K562 (cell line): ENCODE data around the gene USP2. TPM values are rescaled to one million over a fixed set of nuclear protein-coding genes. Genes with fewer than 3 reads are reported as not detected.

Experiments used
- ATAC-seq: fragments of 200-7000 bp; cut with Tn5 transposase; 3 replicates; pipeline ENCODE4 v1.9.1; 2020; ENCODE audit warnings: moderate library complexity
- Bru-seq: library from RNA; stranded (reverse); fragments of 400-500 nt; gene quantifications from one replicate; lab custom pipeline; 2021; lab: Mats Ljungman, UMichigan
- BruChase-seq, 2 experiments: library from RNA; stranded (reverse); fragments of 400-500 nt; gene quantifications; one replicate each; lab custom pipeline; 2021; lab: Mats Ljungman, UMichigan
- BruUV-seq: library from RNA; stranded (reverse); fragments of 400-500 nt; replicated peaks from 2 replicates; lab custom pipeline; 2021; lab: Mats Ljungman, UMichigan
- CTCF ChIA-PET: fragments of 300-600 bp; formaldehyde crosslinking; extraction: SDS; loops from one replicate; lab custom pipeline; 2021; ENCODE audit warnings: low intra/inter-chr PET ratio; lab: Yijun Ruan, JAX
- POLR2A ChIA-PET: fragments of 300-600, 350-650 bp; sonication (Branson Sonifier 250); formaldehyde crosslinking; extraction: SDS; loops from one replicate; lab custom pipeline; 2021; ENCODE audit warnings: antibody characterized with exemption, inconsistent platforms; lab: Yijun Ruan, JAX
- DNase-seq, 4 experiments: peaks; one replicate each; pipeline versions ENCODE4 v3.0.0 to v3.0.0-alpha.2; 2011 to 2018; ENCODE audit warnings: low spot score in 3 of 4, mixed read lengths in 3 of 4; ENCODE audit errors: extremely low read depth in 1 of 4
- FAIRE-seq: peaks from 2 replicates; lab custom pipeline; 2011; peaks lifted over from hg19 to GRCh38; lab: Jason Lieb, UNC
- H2AFZ ChIP-seq: 2 replicates; pipeline ENCODE4 v1.6.0; 2011; ENCODE audit warnings: low read depth, low read length, control low read depth, inconsistent platforms
- H3K27ac ChIP-seq: fragments of 200-600 bp; 3 replicates; pipeline ENCODE4 v1.8.0; 2011; ENCODE audit warnings: low read depth, mild to moderate bottlenecking, control low read depth, inconsistent platforms, low read length, moderate library complexity, mixed read lengths; ENCODE audit errors: extremely low read depth
- H3K27me3 ChIP-seq, 2 experiments: fragments of 300-600 bp in 1 of 2; 2 replicates in 1 of 2; 3 replicates in 1 of 2; pipeline versions ENCODE4 v1.6.0 to v1.8.0; 2011; ENCODE audit warnings: inconsistent platforms in 2 of 2, low read length in 2 of 2, mild to moderate bottlenecking in 1 of 2, mixed read lengths in 1 of 2, moderate library complexity in 1 of 2; ENCODE audit not compliant: control insufficient read depth in 2 of 2, insufficient read depth in 2 of 2
- H3K36me3 ChIP-seq: fragments of 300-600 bp; 3 replicates; pipeline ENCODE4 v1.8.0; 2011; ENCODE audit warnings: mild to moderate bottlenecking, low read length, inconsistent platforms; ENCODE audit not compliant: control insufficient read depth, insufficient read depth
- H3K4me1 ChIP-seq, 2 experiments: fragments of 200-600 bp in 1 of 2; replicated peaks in 1 of 2; 2 replicates in 1 of 2; 3 replicates in 1 of 2; pipeline versions ENCODE4 v1.5.1 to v1.8.0; 2011; ENCODE audit warnings: inconsistent platforms in 2 of 2, low read length in 2 of 2, mild to moderate bottlenecking in 1 of 2, mixed read lengths in 1 of 2, moderate library complexity in 1 of 2; ENCODE audit not compliant: control insufficient read depth in 2 of 2, insufficient read depth in 2 of 2
- H3K4me2 ChIP-seq: 2 replicates; pipeline ENCODE4 v1.6.1; 2011; ENCODE audit warnings: low read length, control low read depth, inconsistent platforms, mixed read lengths; ENCODE audit not compliant: insufficient read depth
- H3K4me3 ChIP-seq: fragments of 200-600 bp; sonication (generic), shearing (Covaris generic); 2 replicates; pipeline ENCODE4 v1.5.1; 2016; ENCODE audit warnings: control low read depth, inconsistent platforms
- H3K79me2 ChIP-seq: fragments of 200-600 bp; 3 replicates; pipeline ENCODE4 v1.8.0; 2011; ENCODE audit warnings: low read length, inconsistent platforms; ENCODE audit not compliant: control insufficient read depth, insufficient read depth
- H3K9ac ChIP-seq, 2 experiments: 2 replicates each; pipeline versions ENCODE4 v1.6.0 to v1.6.1; 2011; ENCODE audit warnings: low read depth in 2 of 2, low read length in 2 of 2, control low read depth in 1 of 2, inconsistent platforms in 1 of 2, mild to moderate bottlenecking in 1 of 2, mixed read lengths in 1 of 2; ENCODE audit not compliant: insufficient read depth in 1 of 2
- H3K9me1 ChIP-seq: one replicate; pipeline ENCODE4 v1.6.0; 2011; ENCODE audit warnings: inconsistent platforms, mild to moderate bottlenecking, low read length, moderate library complexity; ENCODE audit not compliant: control insufficient read depth, insufficient read depth
- H3K9me3 ChIP-seq: replicated peaks from 2 replicates; pipeline ENCODE4 v1.5.1; 2011; ENCODE audit warnings: low read depth, low read length, inconsistent platforms; ENCODE audit not compliant: control insufficient read depth, insufficient read depth
- H4K20me1 ChIP-seq: replicated peaks from 2 replicates; pipeline ENCODE4 v1.6.1; 2011; ENCODE audit warnings: low read length, inconsistent platforms, mixed read lengths; ENCODE audit not compliant: control insufficient read depth, insufficient read depth
- MTA2 ChIP-seq: fragments of 450-650 bp; IDR thresholded peaks from 2 replicates; pipeline ENCODE4 v1.6.1; 2016; ENCODE audit warnings: low read depth
- ZBTB9 ChIP-seq: fragments of 450-650 bp; formaldehyde crosslinking; IDR thresholded peaks from 2 replicates; pipeline ENCODE4 v1.4.0; 2020; ENCODE audit warnings: mild to moderate bottlenecking, moderate library complexity
- WGBS: fragments of 100-300 bp; shearing (Covaris generic); methylation state at CpG from one replicate; pipeline ENCODE4 v1.1.6; 2016; ENCODE audit warnings: low coverage, mixed read lengths; ENCODE audit not compliant: insufficient coverage; ENCODE audit errors: missing lambda C conversion rate; 5-methylcytosine and 5-hydroxymethylcytosine counted together
- in situ Hi-C: fragments of 300-500 bp; cut with MboI; formaldehyde crosslinking; loops from 4 replicates; pipeline ENCODE4 v1.15.0; 2018; ENCODE audit warnings: inconsistent platforms, mixed read lengths
- intact Hi-C: fragments of 100-400 bp; cut with micrococcal nuclease; formaldehyde crosslinking; loops from 2 replicates; pipeline ENCODE4 v1.14.2; 2022
- long read RNA-seq, 3 experiments: library from polyadenylated mRNA in 2 of 3; library from RNA in 1 of 3; unstranded in 2 of 3; stranded (forward) in 1 of 3; transcript quantifications; one replicate each; pipeline ENCODE4 v2.0.0, GENCODE V29; 2019 to 2022
- polyA minus RNA-seq, 3 experiments: library from RNA; depleted of rRNA, polyadenylated mRNA; stranded (reverse); fragments of >200 nt; gene quantifications; 2 replicates each; pipeline ENCODE4 v1.2.3, GENCODE V29; 2011
- polyA plus RNA-seq, 8 experiments: library from polyadenylated mRNA; depleted of rRNA in 4 of 8; stranded (reverse) in 5 of 8; unstranded in 3 of 8; fragments of >200 nt; fragmentation: Nextera tagmentation in 2 of 8; fragmentation: Illumina TruSeq in 1 of 8; extraction: Ambion mirVana in 2 of 8; extraction: Trizol in 1 of 8; gene quantifications; 2 replicates each; pipeline versions ENCODE4 v1.2.1 to v1.2.3, GENCODE V29; 2011 to 2014; ENCODE audit warnings: inconsistent platforms in 1 of 8, missing spikeins in 1 of 8
- total RNA-seq, 7 experiments: library from RNA; depleted of rRNA in 6 of 7; stranded (reverse); fragments of >200 nt in 6 of 7; fragmentation: Illumina TruSeq in 2 of 7; extraction: Trizol in 2 of 7; gene quantifications; 2 replicates each; pipeline versions ENCODE4 v1.2.1 to v1.2.3, GENCODE V29; 2011 to 2021; ENCODE audit warnings: low replicate concordance in 1 of 7
- TF ChIP-seq, protein P1 (sequence below): fragments of 450-650 bp; IDR thresholded peaks from 2 replicates; pipeline ENCODE4 v1.6.1; 2018; ENCODE audit not compliant: partially characterized antibody

USP2 gene
- total RNA-seq (2011; cell fraction: chromatin; rRNA removed; ENCODE audit: low replicate concordance), result 6.9 and 13.7 TPM in 2 replicates
- total RNA-seq (2011; cell fraction: nucleolus; rRNA removed), result 8.2 and 9.0 TPM in 2 replicates
- 6.3 and 7.4 TPM in 2 replicates for total RNA-seq (2011; cell fraction: nucleoplasm; rRNA removed)
- total RNA-seq (2014; rRNA removed) (3.9 and 5.8 TPM in 2 replicates), total RNA-seq (2014; rRNA removed; fragmentation: Illumina TruSeq; extraction: Trizol) (3.6 TPM in 2 replicates), total RNA-seq (2015; rRNA removed; fragmentation: Illumina TruSeq; extraction: Trizol) (2.8 and 3.6 TPM in 2 replicates), total RNA-seq (2021) (16.9 TPM in 2 replicates), polyA plus RNA-seq (2011; rRNA removed) (3.6 and 5.0 TPM in 2 replicates), polyA plus RNA-seq (2014; fragmentation: Illumina TruSeq; extraction: Trizol) (12.8 and 13.9 TPM in 2 replicates), polyA plus RNA-seq (2014; fragmentation: Nextera tagmentation; extraction: Ambion mirVana) (1 to 10 TPM; 3.4 to 5.8 TPM), polyA plus RNA-seq (2014; rRNA removed) (4.0 and 9.5 TPM in 2 replicates), polyA minus RNA-seq (2011; rRNA and poly(A)+ RNA removed) (4.0 and 6.0 TPM in 2 replicates), Bru-seq, nascent RNA (percentile 64 among the genes with signal in this experiment), BruChase-seq, experiment 1, labeled RNA remaining after a 2-hour chase (percentile 56 among the genes with signal in this experiment), BruChase-seq, experiment 2, labeled RNA remaining after a 6-hour chase (percentile 59 among the genes with signal in this experiment)
- 4.5 and 4.7 TPM in 2 replicates for polyA plus RNA-seq (2011; cell fraction: cytosol; rRNA removed)
- polyA plus RNA-seq (2011; cell fraction: nucleus; rRNA removed), result 4.6 and 6.3 TPM in 2 replicates
- 6.9 and 8.6 TPM in 2 replicates for polyA plus RNA-seq (2012)
- polyA minus RNA-seq (2011; cell fraction: cytosol; rRNA and poly(A)+ RNA removed), result 7.5 and 9.8 TPM in 2 replicates
- 4.6 and 4.7 TPM in 2 replicates for polyA minus RNA-seq (2011; cell fraction: nucleus; rRNA and poly(A)+ RNA removed)
- long read RNA-seq, experiment 1, partial matches to known transcripts, result 18 of 23 reads
- long read RNA-seq, experiment 1, other reads (novel, unspliced or antisense), result 1 of 23 reads
- long read RNA-seq, experiment 2, partial matches to known transcripts, result 0 of 11 reads
- long read RNA-seq, experiment 2, other reads (novel, unspliced or antisense), result 8 of 11 reads
- long read RNA-seq, experiment 3, partial matches to known transcripts, result 3 of 12 reads
- long read RNA-seq, experiment 3, other reads (novel, unspliced or antisense), result 7 of 12 reads

DNA sequence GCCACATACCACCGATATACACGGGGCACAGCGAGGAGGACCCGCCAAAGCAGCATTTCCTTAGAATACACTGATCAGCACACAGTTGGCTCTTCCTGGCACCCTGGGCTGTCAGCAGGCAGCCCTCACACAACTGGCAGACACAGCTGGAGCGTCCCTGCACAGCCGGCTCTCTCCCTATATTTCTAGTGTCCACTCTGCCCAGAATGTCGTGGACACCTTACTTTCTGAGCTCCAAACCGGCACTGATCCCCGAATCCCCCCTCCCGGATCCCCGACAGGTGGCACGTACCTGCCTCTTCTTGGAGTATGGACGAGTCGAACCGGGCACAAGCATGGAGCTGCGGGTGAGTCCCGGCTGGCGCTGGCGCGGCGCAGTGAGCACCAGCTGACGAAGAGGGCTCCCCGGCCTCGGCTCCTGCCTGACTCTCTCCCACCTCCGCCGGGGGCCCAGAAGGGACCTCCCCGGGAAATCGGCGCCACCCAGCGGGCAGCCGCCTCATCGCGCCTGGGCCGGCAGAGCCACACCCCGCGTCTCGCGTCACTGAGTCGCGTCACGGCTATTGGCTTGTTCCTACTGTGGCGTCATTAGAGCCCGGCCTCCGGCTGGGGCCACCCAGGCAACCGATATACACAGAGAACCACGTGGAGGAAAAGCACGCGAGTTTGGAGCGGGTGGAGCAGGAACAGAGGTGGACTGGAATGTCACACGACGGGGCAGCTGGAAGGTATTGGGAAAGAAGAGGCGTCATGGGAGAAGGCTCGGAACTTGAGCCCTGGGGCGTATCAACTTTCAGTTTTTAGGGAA lies at the start of gene USP2:
Gene USP2, minus strand, starts transcription at position 510 of the 808 bp plus-strand sequence. CDS start 8,210 bp downstream, outside the sequence.
- peak within 1 kb of the TSS; percentile 92 for H3K4me2 ChIP-seq
- H3K9me3 ChIP-seq, result no peaks in the 10 kb centered on the region; the same call in 1 of the 2 replicates
- peaks cover 25% of the 10 kb centered on the region for H3K79me2 ChIP-seq
- FAIRE-seq (peak; percentile 98), DNase-seq (peak; percentile 95 to 97 (median 96)), ATAC-seq (peak; percentile 88)
- H3K36me3 ChIP-seq, result peaks cover 5% of the 10 kb centered on the region; the same call in 1 of the 3 replicates
- H3K27ac ChIP-seq, result peak within 1 kb of the TSS; percentile 67
- H4K20me1 ChIP-seq, result no peaks in the 10 kb centered on the region
- in situ Hi-C loops (no loop called here), intact Hi-C loops (loop anchor here (1.0 to 2.0 kb wide), 3 partner anchors 25 to 93 kb away; no protein-coding TSS in a partner anchor)
- POLR2A ChIA-PET, result interaction anchor here (0.6 to 6.0 kb wide), 8 partner anchors 9 to 592 kb away, joined by 3 to 34 read pairs (median 4); no protein-coding TSS in a partner anchor
- TSS peak; percentile 65 for BruUV-seq
- H3K27me3 ChIP-seq, result no peaks in the 10 kb centered on the region
- peaks cover 43 to 47% of the 10 kb centered on the region in 2 experiments for H3K4me1 ChIP-seq
- peak within 1 kb of the TSS; percentile 61 for H3K4me3 ChIP-seq
- WGBS, result 1% methylated on average over 53 of the region's 54 CpGs
- H2AFZ ChIP-seq, result peak within 1 kb of the TSS; percentile 93
- CTCF ChIA-PET, result interaction anchor here (1.3 to 4.2 kb wide), 2 partner anchors 24 to 94 kb away, joined by 3 to 27 read pairs; no protein-coding TSS in a partner anchor
- H3K9me1 ChIP-seq, result no peaks in the 10 kb centered on the region
- H3K9ac ChIP-seq, result peak within 1 kb of the TSS; percentile 76 to 91
- TF ChIP-seq, protein P1, sequence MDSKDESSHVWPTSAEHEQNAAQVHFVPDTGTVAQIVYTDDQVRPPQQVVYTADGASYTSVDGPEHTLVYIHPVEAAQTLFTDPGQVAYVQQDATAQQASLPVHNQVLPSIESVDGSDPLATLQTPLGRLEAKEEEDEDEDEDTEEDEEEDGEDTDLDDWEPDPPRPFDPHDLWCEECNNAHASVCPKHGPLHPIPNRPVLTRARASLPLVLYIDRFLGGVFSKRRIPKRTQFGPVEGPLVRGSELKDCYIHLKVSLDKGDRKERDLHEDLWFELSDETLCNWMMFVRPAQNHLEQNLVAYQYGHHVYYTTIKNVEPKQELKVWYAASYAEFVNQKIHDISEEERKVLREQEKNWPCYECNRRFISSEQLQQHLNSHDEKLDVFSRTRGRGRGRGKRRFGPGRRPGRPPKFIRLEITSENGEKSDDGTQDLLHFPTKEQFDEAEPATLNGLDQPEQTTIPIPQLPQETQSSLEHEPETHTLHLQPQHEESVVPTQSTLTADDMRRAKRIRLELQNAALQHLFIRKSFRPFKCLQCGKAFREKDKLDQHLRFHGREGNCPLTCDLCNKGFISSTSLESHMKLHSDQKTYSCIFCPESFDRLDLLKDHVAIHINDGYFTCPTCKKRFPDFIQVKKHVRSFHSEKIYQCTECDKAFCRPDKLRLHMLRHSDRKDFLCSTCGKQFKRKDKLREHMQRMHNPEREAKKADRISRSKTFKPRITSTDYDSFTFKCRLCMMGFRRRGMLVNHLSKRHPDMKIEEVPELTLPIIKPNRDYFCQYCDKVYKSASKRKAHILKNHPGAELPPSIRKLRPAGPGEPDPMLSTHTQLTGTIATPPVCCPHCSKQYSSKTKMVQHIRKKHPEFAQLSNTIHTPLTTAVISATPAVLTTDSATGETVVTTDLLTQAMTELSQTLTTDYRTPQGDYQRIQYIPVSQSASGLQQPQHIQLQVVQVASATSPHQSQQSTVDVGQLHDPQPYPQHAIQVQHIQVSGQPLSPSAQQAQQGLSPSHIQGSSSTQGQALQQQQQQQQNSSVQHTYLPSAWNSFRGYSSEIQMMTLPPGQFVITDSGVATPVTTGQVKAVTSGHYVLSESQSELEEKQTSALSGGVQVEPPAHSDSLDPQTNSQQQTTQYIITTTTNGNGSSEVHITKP, result peak; percentile 31
- TF ChIP-seq MTA2 (no peak), ZBTB9 (no peak)
